Astrocyte (in vitro differentiated cells and primary cell): ENCODE measurements around the gene CPZ. TPM values are rescaled to one million over a fixed set of nuclear protein-coding genes. Genes with fewer than 3 reads are reported as not detected.

Experiments
- DNase-seq: peaks from one replicate; pipeline ENCODE4 v3.0.0-alpha.2; 2010; ENCODE audit warnings: low read depth
- FAIRE-seq: peaks from 2 replicates; lab custom pipeline; 2011; peaks lifted over from hg19 to GRCh38; lab: Jason Lieb, UNC
- H2AFZ ChIP-seq: 2 replicates; pipeline ENCODE4 v1.6.0; 2012; ENCODE audit warnings: low read depth, low read length, inconsistent platforms
- H3K27ac ChIP-seq: 2 replicates; pipeline ENCODE4 v1.5.1; 2011; ENCODE audit warnings: low read depth, low read length, inconsistent platforms
- H3K27me3 ChIP-seq: 2 replicates; pipeline ENCODE4 v1.6.0; 2011; ENCODE audit warnings: low read length, inconsistent platforms; ENCODE audit not compliant: insufficient read depth
- H3K36me3 ChIP-seq: 2 replicates; pipeline ENCODE4 v1.5.1; 2011; ENCODE audit warnings: low read length, inconsistent platforms; ENCODE audit not compliant: insufficient read depth
- H3K4me1 ChIP-seq: 2 replicates; pipeline ENCODE4 v1.5.1; 2011; ENCODE audit warnings: low read length, inconsistent platforms; ENCODE audit not compliant: insufficient read depth
- H3K4me2 ChIP-seq: 2 replicates; pipeline ENCODE4 v1.6.0; 2012; ENCODE audit warnings: low read length, inconsistent platforms
- H3K4me3 ChIP-seq: 2 replicates; pipeline ENCODE4 v1.5.1; 2011; ENCODE audit warnings: low read depth, mild to moderate bottlenecking, low read length, inconsistent platforms; ENCODE audit not compliant: insufficient read depth
- H3K79me2 ChIP-seq: 2 replicates; pipeline ENCODE4 v1.6.0; 2012; ENCODE audit warnings: mild to moderate bottlenecking, low read length, inconsistent platforms; ENCODE audit not compliant: insufficient read depth
- H3K9ac ChIP-seq: 2 replicates; pipeline ENCODE4 v1.6.0; 2012; ENCODE audit warnings: mild to moderate bottlenecking, low read length, inconsistent platforms
- H3K9me3 ChIP-seq: 2 replicates; pipeline ENCODE4 v1.5.1; 2012; ENCODE audit warnings: low read depth, mild to moderate bottlenecking, low read length, inconsistent platforms; ENCODE audit not compliant: insufficient read depth
- H4K20me1 ChIP-seq: 2 replicates; pipeline ENCODE4 v1.6.0; 2012; ENCODE audit warnings: low read length, inconsistent platforms; ENCODE audit not compliant: insufficient read depth
- H3K27ac Mint-ChIP-seq: one replicate; pipeline ENCODE4 v1.8.0; 2021; ENCODE audit warnings: mild to moderate bottlenecking, mixed read lengths; ENCODE audit not compliant: unreplicated experiment
- H3K27me3 Mint-ChIP-seq: one replicate; pipeline ENCODE4 v1.8.0; 2021; ENCODE audit warnings: low read depth, mixed read lengths; ENCODE audit not compliant: unreplicated experiment
- H3K36me3 Mint-ChIP-seq: one replicate; pipeline ENCODE4 v1.8.0; 2021; ENCODE audit warnings: low read depth, mixed read lengths; ENCODE audit not compliant: unreplicated experiment
- H3K4me1 Mint-ChIP-seq: one replicate; pipeline ENCODE4 v1.8.0; 2021; ENCODE audit warnings: low read depth, mixed read lengths; ENCODE audit not compliant: unreplicated experiment
- H3K4me3 Mint-ChIP-seq: one replicate; pipeline ENCODE4 v1.8.0; 2021; ENCODE audit warnings: mild to moderate bottlenecking, moderate library complexity, mixed read lengths; ENCODE audit not compliant: unreplicated experiment
- H3K9me3 Mint-ChIP-seq: one replicate; pipeline ENCODE4 v1.8.0; 2021; ENCODE audit warnings: mild to moderate bottlenecking, mixed read lengths; ENCODE audit not compliant: unreplicated experiment
- CTCF ChIP-seq: IDR thresholded peaks from 2 replicates; pipeline ENCODE4 v1.5.1; 2011; ENCODE audit warnings: low read depth, mild to moderate bottlenecking, inconsistent platforms, low read length, moderate library complexity; ENCODE audit not compliant: insufficient read depth
- EZH2 ChIP-seq: IDR thresholded peaks from 2 replicates; pipeline ENCODE4 v1.6.1; 2012; ENCODE audit warnings: mild to moderate bottlenecking, low read length, inconsistent platforms; ENCODE audit not compliant: insufficient read depth
- total RNA-seq: library from RNA; stranded (reverse); gene quantifications from 2 replicates; pipeline ENCODE4 v1.2.1, GENCODE V29; 2021

CPZ gene
- total RNA-seq, 1 donor from 2014 or later: 6.3 TPM

GRCh38 chr4:8559011-8559410, 33.6 kb upstream of the CPZ start:
- H3K27ac ChIP-seq: no peak overlapping the region
- Mint-ChIP-seq H3K36me3 (no peaks in the 10 kb centered on the region), H3K27me3 (peaks cover 9% of the 10 kb centered on the region), H3K4me1 (peaks cover 5% of the 10 kb centered on the region), H3K9me3 (no peaks in the 10 kb centered on the region), H3K4me3 (no peak overlapping the region), H3K27ac (no peak overlapping the region)
- FAIRE-seq: no peak
- H3K27me3 ChIP-seq: no peaks in the 10 kb centered on the region
- TF ChIP-seq CTCF (no peak), EZH2 (no peak)
- H3K4me3 ChIP-seq: no peak overlapping the region
- H3K36me3 ChIP-seq: no peaks in the 10 kb centered on the region
- H3K4me1 ChIP-seq: peaks cover 8% of the 10 kb centered on the region
- no peak for DNase-seq
- H3K9ac ChIP-seq: no peak overlapping the region
- H4K20me1 ChIP-seq: no peaks in the 10 kb centered on the region
- no peak overlapping the region for H3K4me2 ChIP-seq
- H3K79me2 ChIP-seq: no peaks in the 10 kb centered on the region
- no peaks in the 10 kb centered on the region for H3K9me3 ChIP-seq
- no peak overlapping the region for H2AFZ ChIP-seq

DNA sequence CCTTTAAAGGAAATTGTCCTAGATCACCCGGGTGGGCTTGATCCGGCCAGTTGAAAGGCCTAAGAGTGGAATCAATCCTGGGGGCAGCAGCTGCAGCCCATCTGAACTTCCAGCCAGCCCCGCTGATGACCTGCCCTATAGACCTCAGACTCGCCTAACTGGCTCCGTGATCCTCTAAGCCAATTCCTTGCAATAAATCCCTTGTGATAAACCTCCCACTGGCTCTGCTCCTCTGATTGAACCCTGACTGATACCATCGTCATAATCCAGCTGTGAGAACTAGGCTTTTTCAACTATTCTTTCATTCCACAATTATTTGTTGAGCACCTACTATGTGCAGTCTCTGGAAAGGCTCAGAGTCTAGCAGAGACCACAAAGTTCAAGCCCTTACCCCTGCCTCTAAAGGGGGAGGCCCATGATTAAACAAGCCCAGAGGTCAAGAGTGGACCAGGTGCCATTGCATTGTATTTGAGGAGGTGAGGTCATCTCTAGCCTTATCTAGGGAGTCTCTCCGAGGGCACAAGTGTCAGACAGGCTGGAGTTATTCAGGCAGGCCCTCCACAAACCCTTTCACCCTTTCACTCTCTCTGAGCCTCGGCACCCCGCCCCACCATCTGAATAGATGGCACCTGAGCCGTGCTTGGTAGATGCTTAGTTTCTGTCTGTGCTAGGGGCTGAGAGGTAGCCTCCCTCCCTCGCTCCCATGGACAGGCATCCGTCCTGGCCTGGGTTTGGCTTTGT, 32.9 kb upstream of the CPZ start:
- H3K9me3 ChIP-seq: no peaks in the 10 kb centered on the region
- peaks cover 5% of the 10 kb centered on the region for H3K4me1 Mint-ChIP-seq
- no peak overlapping the region for H3K9ac ChIP-seq
- no peak overlapping the region for H3K27ac Mint-ChIP-seq
- FAIRE-seq (no peak), DNase-seq (no peak)
- H3K9me3 Mint-ChIP-seq: no peaks in the 10 kb centered on the region
- H3K4me1 ChIP-seq: peaks cover 8% of the 10 kb centered on the region
- H3K27ac ChIP-seq: no peak overlapping the region
- H3K36me3 Mint-ChIP-seq: no peaks in the 10 kb centered on the region
- H3K4me2 ChIP-seq: no peak overlapping the region
- H3K27me3 Mint-ChIP-seq: peaks cover 4% of the 10 kb centered on the region
- no peak overlapping the region for H2AFZ ChIP-seq
- TF ChIP-seq CTCF (no peak), EZH2 (no peak)
- H3K27me3 ChIP-seq: no peaks in the 10 kb centered on the region
- no peaks in the 10 kb centered on the region for H3K36me3 ChIP-seq
- H4K20me1 ChIP-seq: no peaks in the 10 kb centered on the region
- no peaks in the 10 kb centered on the region for H3K79me2 ChIP-seq
- H3K4me3 ChIP-seq: no peak overlapping the region
- H3K4me3 Mint-ChIP-seq: no peak overlapping the region

DNA sequence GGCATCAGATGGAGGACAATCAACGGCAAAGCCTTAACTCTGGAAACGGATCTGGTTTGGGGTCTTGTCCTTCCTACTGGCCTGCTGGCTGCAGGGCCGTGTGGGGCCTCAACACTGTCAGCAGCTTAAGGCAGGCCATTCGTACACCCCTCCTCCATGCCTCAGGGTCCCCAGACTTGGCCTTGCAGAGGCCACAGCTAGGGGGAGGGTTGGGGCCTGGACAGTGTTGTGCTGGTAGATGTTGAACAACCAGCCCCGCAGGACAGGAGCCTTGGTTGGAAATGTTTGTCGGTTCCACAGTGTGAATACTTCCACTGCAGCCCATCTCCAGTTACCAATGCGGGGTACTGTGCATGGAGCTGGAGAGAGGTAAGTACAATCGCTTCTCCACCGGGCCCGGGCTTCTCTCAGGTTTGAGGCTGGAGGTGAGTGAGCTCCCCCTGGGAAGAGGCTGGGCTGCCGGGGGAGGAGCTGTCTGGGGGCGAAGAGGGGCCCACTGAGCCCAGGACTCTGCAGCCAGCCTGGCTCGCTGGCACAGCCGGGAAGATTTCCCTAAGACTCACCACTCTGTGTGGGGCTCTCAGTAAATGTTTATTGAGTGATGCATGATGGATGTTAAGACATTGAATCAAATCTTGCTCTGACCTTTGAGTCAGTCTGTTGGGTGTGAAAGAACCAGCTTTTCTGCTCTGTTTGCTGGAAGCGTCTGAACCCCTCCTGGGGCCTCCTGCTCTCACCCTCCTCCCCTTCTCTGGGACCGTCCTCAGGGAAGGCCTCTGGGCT, 32.1 kb upstream of the CPZ start:
- no peaks in the 10 kb centered on the region for H3K9me3 ChIP-seq

More for the DNA sequence above, 32.1 kb upstream of the CPZ start:
- Histone ChIP-seq H4K20me1 (no peaks in the 10 kb centered on the region), H3K27me3 (no peaks in the 10 kb centered on the region), H3K4me2 (peak overlapping the region; percentile 19), H3K79me2 (no peaks in the 10 kb centered on the region), H3K4me1 (peaks cover 8% of the 10 kb centered on the region), H3K9ac (peak overlapping the region; percentile 23), H3K4me3 (no peak overlapping the region), H3K27ac (no peak overlapping the region), H3K36me3 (no peaks in the 10 kb centered on the region), H2AFZ (no peak overlapping the region)
- Mint-ChIP-seq H3K36me3 (no peaks in the 10 kb centered on the region), H3K4me1 (peaks cover 5% of the 10 kb centered on the region), H3K9me3 (no peaks in the 10 kb centered on the region), H3K4me3 (no peak overlapping the region), H3K27me3 (no peaks in the 10 kb centered on the region), H3K27ac (no peak overlapping the region)
- no peak for DNase-seq
- TF ChIP-seq CTCF (no peak), EZH2 (no peak)
- FAIRE-seq: no peak
